Glutamatergic neuron (in vitro differentiated cells): Measurements from ENCODE around the gene CACNA1C. TPM values are rescaled to one million over a fixed set of nuclear protein-coding genes. Genes with fewer than 3 reads are reported as not detected.

Experiments
- DNase-seq: peaks from one replicate; pipeline ENCODE4 v3.0.0; 2022
- H3K27ac Mint-ChIP-seq: one replicate; pipeline ENCODE4 v1.8.0; 2020; ENCODE audit warnings: mild to moderate bottlenecking, mixed read lengths, inconsistent platforms; ENCODE audit not compliant: unreplicated experiment
- H3K27me3 Mint-ChIP-seq: one replicate; pipeline ENCODE4 v1.8.0; 2020; ENCODE audit warnings: mild to moderate bottlenecking, moderate library complexity, mixed read lengths, inconsistent platforms; ENCODE audit not compliant: unreplicated experiment
- H3K36me3 Mint-ChIP-seq: one replicate; pipeline ENCODE4 v1.8.0; 2020; ENCODE audit warnings: mild to moderate bottlenecking, mixed read lengths, inconsistent platforms; ENCODE audit not compliant: unreplicated experiment
- H3K4me1 Mint-ChIP-seq: one replicate; pipeline ENCODE4 v1.8.0; 2020; ENCODE audit warnings: mild to moderate bottlenecking, low read depth, mixed read lengths, inconsistent platforms; ENCODE audit not compliant: unreplicated experiment
- H3K4me3 Mint-ChIP-seq: one replicate; pipeline ENCODE4 v1.8.0; 2020; ENCODE audit warnings: mild to moderate bottlenecking, mixed read lengths, inconsistent platforms; ENCODE audit not compliant: unreplicated experiment
- H3K9me3 Mint-ChIP-seq: one replicate; pipeline ENCODE4 v1.8.0; 2020; ENCODE audit warnings: mild to moderate bottlenecking, moderate library complexity, mixed read lengths, inconsistent platforms; ENCODE audit not compliant: unreplicated experiment
- CTCF ChIP-seq: fragments of 200-600 bp; sonication (generic); IDR thresholded peaks from one replicate; pipeline ENCODE4 v1.5.0; 2021; ENCODE audit not compliant: partially characterized antibody, unreplicated experiment
- total RNA-seq: library from RNA; stranded (reverse); fragmentation: NEBNext Ultra II Directional; extraction: Animal tissue kit (Norgen Biotek cat#: 25700); gene quantifications from one replicate; pipeline ENCODE4 v1.2.1, GENCODE V29; 2021; ENCODE audit not compliant: unreplicated experiment

CACNA1C gene
- total RNA-seq, 1 donor from 2014 or later: 11.0 TPM

GRCh38 chr12:2461645-2462044 lies 408.9 kb downstream of the CACNA1C start:
- no peak for TF ChIP-seq CTCF
- no peak overlapping the region for H3K4me3 Mint-ChIP-seq
- H3K9me3 Mint-ChIP-seq: peaks cover 11% of the 10 kb centered on the region
- peaks cover 5% of the 10 kb centered on the region for H3K36me3 Mint-ChIP-seq
- no peak overlapping the region for H3K27ac Mint-ChIP-seq
- peaks cover 7% of the 10 kb centered on the region for H3K4me1 Mint-ChIP-seq
- DNase-seq: no peak
- peaks cover 6% of the 10 kb centered on the region for H3K27me3 Mint-ChIP-seq

GRCh38 chr12:2462087-2462486 lies 409.3 kb downstream of the CACNA1C start:
- Mint-ChIP-seq H3K27ac (no peak overlapping the region), H3K4me3 (no peak overlapping the region), H3K36me3 (peaks cover 5% of the 10 kb centered on the region), H3K27me3 (peaks cover 6% of the 10 kb centered on the region), H3K4me1 (peaks cover 7% of the 10 kb centered on the region), H3K9me3 (peaks cover 11% of the 10 kb centered on the region)
- TF ChIP-seq CTCF: no peak
- DNase-seq: no peak

- peaks cover 1% of the 10 kb centered on the region for H3K4me1 Mint-ChIP-seq
- peaks cover 2% of the 10 kb centered on the region for H3K27me3 Mint-ChIP-seq
- no peak for DNase-seq
- no peak overlapping the region for H3K4me3 Mint-ChIP-seq
- H3K36me3 Mint-ChIP-seq: peaks cover 5% of the 10 kb centered on the region
- peaks cover 11% of the 10 kb centered on the region for H3K9me3 Mint-ChIP-seq
- TF ChIP-seq CTCF: no peak
- H3K27ac Mint-ChIP-seq: no peak overlapping the region
Measured at GRCh38 chr12:2463719-2464118, 410.9 kb downstream of the CACNA1C start.

- H3K4me1 Mint-ChIP-seq: peaks cover 1% of the 10 kb centered on the region
- no peak overlapping the region for H3K27ac Mint-ChIP-seq
- TF ChIP-seq CTCF: no peak
- H3K36me3 Mint-ChIP-seq: peaks cover 5% of the 10 kb centered on the region
- DNase-seq: no peak
- no peak overlapping the region for H3K4me3 Mint-ChIP-seq
- H3K9me3 Mint-ChIP-seq: peaks cover 7% of the 10 kb centered on the region
- peaks cover 2% of the 10 kb centered on the region for H3K27me3 Mint-ChIP-seq
Measured at GRCh38 chr12:2465681-2466080, 412.9 kb downstream of the CACNA1C start.

GRCh38 chr12:2466211-2466610 lies 413.4 kb downstream of the CACNA1C start:
- DNase-seq: no peak
- no peak for TF ChIP-seq CTCF
- Mint-ChIP-seq H3K27me3 (peaks cover 2% of the 10 kb centered on the region), H3K4me1 (peaks cover 1% of the 10 kb centered on the region), H3K27ac (no peak overlapping the region), H3K36me3 (no peaks in the 10 kb centered on the region), H3K9me3 (peaks cover 7% of the 10 kb centered on the region), H3K4me3 (no peak overlapping the region)
